Measurements from ENCODE around the gene SRGAP1. TPM values are rescaled to one million over a fixed set of nuclear protein-coding genes. Genes with fewer than 3 reads are reported as not detected.

Gene SRGAP1
- total RNA-seq, 1 experiment from 2014 or later, result 26.8 TPM

- in situ Hi-C loops (cut with HindIII; ENCODE audit: low pct_unique_long_range_greater_than_20kb, low sequenced_read_pairs), result no loop called here
- CTCF ChIA-PET, result no interaction called here
These were observed 28.5 kb upstream of the SRGAP1 start for GRCh38 chr12:63816031-63816430.

GRCh38 chr12:63820427-63820826, 24.1 kb upstream of the SRGAP1 start:
- DNase-seq (ENCODE audit: low read depth, low spot score), result no peak
- Histone ChIP-seq H3K27ac (ENCODE audit: low read length) (no peak overlapping the region), H3K27me3 (ENCODE audit: control insufficient read depth, insufficient read depth, low read length) (no peaks in the 10 kb centered on the region), H3K36me3 (ENCODE audit: control insufficient read depth, insufficient read depth, low read length) (no peaks in the 10 kb centered on the region), H3K4me1 (ENCODE audit: control insufficient read depth, insufficient read depth, low read length) (no peaks in the 10 kb centered on the region), H3K4me3 (ENCODE audit: low read depth in 2 of 2, low read length in 2 of 2) (no peak overlapping the region), H3K9me3 (ENCODE audit: control insufficient read depth, insufficient read depth, low read depth, low read length) (no peaks in the 10 kb centered on the region)
- ChIA-PET CTCF (no interaction called here), POLR2A (no interaction called here)
- TF ChIP-seq SIN3A (IDR thresholded peaks at IDR 0.05; ENCODE audit: borderline replicate concordance, insufficient read depth, low read depth, low read length), result no peak
- TF ChIP-seq, protein P1, sequence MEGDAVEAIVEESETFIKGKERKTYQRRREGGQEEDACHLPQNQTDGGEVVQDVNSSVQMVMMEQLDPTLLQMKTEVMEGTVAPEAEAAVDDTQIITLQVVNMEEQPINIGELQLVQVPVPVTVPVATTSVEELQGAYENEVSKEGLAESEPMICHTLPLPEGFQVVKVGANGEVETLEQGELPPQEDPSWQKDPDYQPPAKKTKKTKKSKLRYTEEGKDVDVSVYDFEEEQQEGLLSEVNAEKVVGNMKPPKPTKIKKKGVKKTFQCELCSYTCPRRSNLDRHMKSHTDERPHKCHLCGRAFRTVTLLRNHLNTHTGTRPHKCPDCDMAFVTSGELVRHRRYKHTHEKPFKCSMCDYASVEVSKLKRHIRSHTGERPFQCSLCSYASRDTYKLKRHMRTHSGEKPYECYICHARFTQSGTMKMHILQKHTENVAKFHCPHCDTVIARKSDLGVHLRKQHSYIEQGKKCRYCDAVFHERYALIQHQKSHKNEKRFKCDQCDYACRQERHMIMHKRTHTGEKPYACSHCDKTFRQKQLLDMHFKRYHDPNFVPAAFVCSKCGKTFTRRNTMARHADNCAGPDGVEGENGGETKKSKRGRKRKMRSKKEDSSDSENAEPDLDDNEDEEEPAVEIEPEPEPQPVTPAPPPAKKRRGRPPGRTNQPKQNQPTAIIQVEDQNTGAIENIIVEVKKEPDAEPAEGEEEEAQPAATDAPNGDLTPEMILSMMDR (IDR thresholded peaks at IDR 0.05), result no peak
- TF ChIP-seq, protein P2, sequence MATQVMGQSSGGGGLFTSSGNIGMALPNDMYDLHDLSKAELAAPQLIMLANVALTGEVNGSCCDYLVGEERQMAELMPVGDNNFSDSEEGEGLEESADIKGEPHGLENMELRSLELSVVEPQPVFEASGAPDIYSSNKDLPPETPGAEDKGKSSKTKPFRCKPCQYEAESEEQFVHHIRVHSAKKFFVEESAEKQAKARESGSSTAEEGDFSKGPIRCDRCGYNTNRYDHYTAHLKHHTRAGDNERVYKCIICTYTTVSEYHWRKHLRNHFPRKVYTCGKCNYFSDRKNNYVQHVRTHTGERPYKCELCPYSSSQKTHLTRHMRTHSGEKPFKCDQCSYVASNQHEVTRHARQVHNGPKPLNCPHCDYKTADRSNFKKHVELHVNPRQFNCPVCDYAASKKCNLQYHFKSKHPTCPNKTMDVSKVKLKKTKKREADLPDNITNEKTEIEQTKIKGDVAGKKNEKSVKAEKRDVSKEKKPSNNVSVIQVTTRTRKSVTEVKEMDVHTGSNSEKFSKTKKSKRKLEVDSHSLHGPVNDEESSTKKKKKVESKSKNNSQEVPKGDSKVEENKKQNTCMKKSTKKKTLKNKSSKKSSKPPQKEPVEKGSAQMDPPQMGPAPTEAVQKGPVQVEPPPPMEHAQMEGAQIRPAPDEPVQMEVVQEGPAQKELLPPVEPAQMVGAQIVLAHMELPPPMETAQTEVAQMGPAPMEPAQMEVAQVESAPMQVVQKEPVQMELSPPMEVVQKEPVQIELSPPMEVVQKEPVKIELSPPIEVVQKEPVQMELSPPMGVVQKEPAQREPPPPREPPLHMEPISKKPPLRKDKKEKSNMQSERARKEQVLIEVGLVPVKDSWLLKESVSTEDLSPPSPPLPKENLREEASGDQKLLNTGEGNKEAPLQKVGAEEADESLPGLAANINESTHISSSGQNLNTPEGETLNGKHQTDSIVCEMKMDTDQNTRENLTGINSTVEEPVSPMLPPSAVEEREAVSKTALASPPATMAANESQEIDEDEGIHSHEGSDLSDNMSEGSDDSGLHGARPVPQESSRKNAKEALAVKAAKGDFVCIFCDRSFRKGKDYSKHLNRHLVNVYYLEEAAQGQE (IDR thresholded peaks at IDR 0.05; ENCODE audit: insufficient read depth in 1 of 2, low read depth in 2 of 2, low read length in 1 of 2), result peak in 1 of 2 experiments; percentile 55; a peak in 2 of 4 replicates
- no peak for TF ChIP-seq POLR2AphosphoS5 (IDR thresholded peaks at IDR 0.05; ENCODE audit: low read depth, low read length)
- no peak for TF ChIP-seq TCF7L2 (IDR thresholded peaks at IDR 0.05; ENCODE audit: low read depth, low read length)
- BruUV-seq (replicated peaks), result no TSS peak
- no peak for ATAC-seq
- intact Hi-C loops (cut with micrococcal nuclease; ENCODE audit: unreplicated experiment) (no loop called here), in situ Hi-C loops (cut with HindIII; ENCODE audit: low pct_unique_long_range_greater_than_20kb, low sequenced_read_pairs) (no loop called here)

More at GRCh38 chr12:63816031-63816430, 28.5 kb upstream of the SRGAP1 start:
- H3K27me3 ChIP-seq (ENCODE audit: control insufficient read depth, insufficient read depth, low read length), result no peaks in the 10 kb centered on the region
- no peaks in the 10 kb centered on the region for H3K36me3 ChIP-seq (ENCODE audit: control insufficient read depth, insufficient read depth, low read length)
- no peak for DNase-seq (ENCODE audit: low read depth, low spot score)
- no peaks in the 10 kb centered on the region for H3K4me1 ChIP-seq (ENCODE audit: control insufficient read depth, insufficient read depth, low read length)
- H3K4me3 ChIP-seq (ENCODE audit: low read depth in 2 of 2, low read length in 2 of 2), result no peak overlapping the region
- BruUV-seq (replicated peaks), result no TSS peak
- H3K9me3 ChIP-seq (ENCODE audit: control insufficient read depth, insufficient read depth, low read depth, low read length), result no peaks in the 10 kb centered on the region
- ATAC-seq, result no peak
- H3K27ac ChIP-seq (ENCODE audit: low read length), result no peak overlapping the region
- TF ChIP-seq, protein P2 (IDR thresholded peaks at IDR 0.05; ENCODE audit: insufficient read depth in 1 of 2, low read depth in 2 of 2, low read length in 1 of 2), result no peak
- TF ChIP-seq TCF7L2 (IDR thresholded peaks at IDR 0.05; ENCODE audit: low read depth, low read length) (no peak), SIN3A (IDR thresholded peaks at IDR 0.05; ENCODE audit: borderline replicate concordance, insufficient read depth, low read depth, low read length) (no peak), POLR2AphosphoS5 (IDR thresholded peaks at IDR 0.05; ENCODE audit: low read depth, low read length) (no peak)
- TF ChIP-seq, protein P1 (IDR thresholded peaks at IDR 0.05), result no peak
- intact Hi-C loops (cut with micrococcal nuclease; ENCODE audit: unreplicated experiment), result no loop called here
- POLR2A ChIA-PET, result no interaction called here
